ENCODE measurements around the gene IZUMO1. TPM values are rescaled to one million over a fixed set of nuclear protein-coding genes. Genes with fewer than 3 reads are reported as not detected.

Gene IZUMO1
- total and polyA plus RNA-seq, 9 of the 15 experiments (the other 6 are each of a cell fraction or from before 2014, with no cell fraction given): 0.14 to 2.1 (median 0.73) TPM

DNA sequence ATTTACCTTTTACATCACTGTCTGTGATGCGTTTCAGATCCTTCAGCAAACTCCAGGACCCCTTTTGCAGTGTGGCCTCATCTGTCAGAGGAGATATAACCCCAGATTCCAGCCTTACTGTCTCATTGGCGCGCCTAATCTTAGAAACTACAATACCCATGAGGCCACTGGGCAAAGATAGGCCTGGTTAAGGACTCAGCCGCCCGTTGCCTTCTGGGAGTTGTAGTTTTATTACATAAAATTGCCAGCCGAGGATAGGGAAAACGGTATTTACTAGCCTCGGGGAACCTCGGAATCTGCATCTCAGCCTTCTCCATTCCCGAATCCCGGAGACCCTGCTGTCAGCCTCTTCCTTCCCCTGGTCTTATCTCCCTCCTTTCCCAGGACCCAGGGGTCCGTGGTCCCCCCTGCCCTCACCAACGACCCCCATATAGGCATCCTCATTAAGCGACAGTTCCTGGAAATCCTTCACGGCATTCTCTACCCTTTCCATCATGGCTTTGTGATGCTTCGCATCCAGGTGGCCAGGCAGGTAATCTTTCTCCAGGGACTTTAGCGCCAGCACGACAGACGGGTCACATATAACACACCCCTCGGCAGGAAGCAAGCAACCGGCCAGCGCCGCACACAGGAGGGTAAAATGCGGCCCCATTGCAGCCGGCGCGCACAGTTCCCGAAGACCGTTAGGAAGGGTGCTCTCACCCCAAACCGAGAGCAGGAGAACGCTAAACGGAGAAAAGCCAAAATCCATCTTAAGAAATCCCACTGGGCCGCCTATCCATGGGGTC lies 1.3 kb downstream of the IZUMO1 start (continued):
- TF ChIP-seq ZBTB11 (CRISPR knock-in tag; IDR thresholded peaks at IDR 0.05) (peak in 1 of 3 experiments; percentile 61; a peak in 2 of 6 replicates), POLR2B (IDR thresholded peaks at IDR 0.05; ENCODE audit: low read depth, partially characterized antibody) (no peak), SP1 (CRISPR knock-in tag; IDR thresholded peaks at IDR 0.05) (0 out of 2 replicates have a peak, but pooled peaks have one; percentile 44), NRF1 (conservative IDR thresholded peaks at IDR 0.05 in 1 of 2, IDR thresholded peaks at IDR 0.05 in 1 of 2) (no peak), ZNF589 (CRISPR knock-in tag; IDR thresholded peaks at IDR 0.05; ENCODE audit: low read depth) (0 out of 2 replicates have a peak, but pooled peaks have one; percentile 37), TARDBP (IDR thresholded peaks at IDR 0.05) (no peak), NR4A1 (CRISPR knock-in tag; IDR thresholded peaks at IDR 0.05) (no peak), NR4A1 (tag; IDR thresholded peaks at IDR 0.05) (no peak), KLF10 (CRISPR knock-in tag; IDR thresholded peaks at IDR 0.05) (no peak), FOXK1 (CRISPR knock-in tag; IDR thresholded peaks at IDR 0.05; ENCODE audit: borderline replicate concordance) (no peak), CREB3L1 (IDR thresholded peaks at IDR 0.05; ENCODE audit: borderline replicate concordance, low read depth) (peak; percentile 55; the same call in 1 of the 2 replicates), ZFX (CRISPR knock-in tag; IDR thresholded peaks at IDR 0.05) (peak; percentile 13; the same call in 1 of the 2 replicates), RB1 (IDR thresholded peaks at IDR 0.05; ENCODE audit: low read depth) (peak; percentile 46; the same call in 1 of the 2 replicates), ZNF77 (CRISPR knock-in tag; IDR thresholded peaks at IDR 0.05) (no peak)
- TF ChIP-seq, protein P1, sequence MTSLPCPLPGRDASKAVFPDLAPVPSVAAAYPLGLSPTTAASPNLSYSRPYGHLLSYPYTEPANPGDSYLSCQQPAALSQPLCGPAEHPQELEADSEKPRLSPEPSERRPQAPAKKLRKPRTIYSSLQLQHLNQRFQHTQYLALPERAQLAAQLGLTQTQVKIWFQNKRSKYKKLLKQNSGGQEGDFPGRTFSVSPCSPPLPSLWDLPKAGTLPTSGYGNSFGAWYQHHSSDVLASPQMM (CRISPR knock-in tag; IDR thresholded peaks at IDR 0.05): no peak
- TF ChIP-seq, protein P2, sequence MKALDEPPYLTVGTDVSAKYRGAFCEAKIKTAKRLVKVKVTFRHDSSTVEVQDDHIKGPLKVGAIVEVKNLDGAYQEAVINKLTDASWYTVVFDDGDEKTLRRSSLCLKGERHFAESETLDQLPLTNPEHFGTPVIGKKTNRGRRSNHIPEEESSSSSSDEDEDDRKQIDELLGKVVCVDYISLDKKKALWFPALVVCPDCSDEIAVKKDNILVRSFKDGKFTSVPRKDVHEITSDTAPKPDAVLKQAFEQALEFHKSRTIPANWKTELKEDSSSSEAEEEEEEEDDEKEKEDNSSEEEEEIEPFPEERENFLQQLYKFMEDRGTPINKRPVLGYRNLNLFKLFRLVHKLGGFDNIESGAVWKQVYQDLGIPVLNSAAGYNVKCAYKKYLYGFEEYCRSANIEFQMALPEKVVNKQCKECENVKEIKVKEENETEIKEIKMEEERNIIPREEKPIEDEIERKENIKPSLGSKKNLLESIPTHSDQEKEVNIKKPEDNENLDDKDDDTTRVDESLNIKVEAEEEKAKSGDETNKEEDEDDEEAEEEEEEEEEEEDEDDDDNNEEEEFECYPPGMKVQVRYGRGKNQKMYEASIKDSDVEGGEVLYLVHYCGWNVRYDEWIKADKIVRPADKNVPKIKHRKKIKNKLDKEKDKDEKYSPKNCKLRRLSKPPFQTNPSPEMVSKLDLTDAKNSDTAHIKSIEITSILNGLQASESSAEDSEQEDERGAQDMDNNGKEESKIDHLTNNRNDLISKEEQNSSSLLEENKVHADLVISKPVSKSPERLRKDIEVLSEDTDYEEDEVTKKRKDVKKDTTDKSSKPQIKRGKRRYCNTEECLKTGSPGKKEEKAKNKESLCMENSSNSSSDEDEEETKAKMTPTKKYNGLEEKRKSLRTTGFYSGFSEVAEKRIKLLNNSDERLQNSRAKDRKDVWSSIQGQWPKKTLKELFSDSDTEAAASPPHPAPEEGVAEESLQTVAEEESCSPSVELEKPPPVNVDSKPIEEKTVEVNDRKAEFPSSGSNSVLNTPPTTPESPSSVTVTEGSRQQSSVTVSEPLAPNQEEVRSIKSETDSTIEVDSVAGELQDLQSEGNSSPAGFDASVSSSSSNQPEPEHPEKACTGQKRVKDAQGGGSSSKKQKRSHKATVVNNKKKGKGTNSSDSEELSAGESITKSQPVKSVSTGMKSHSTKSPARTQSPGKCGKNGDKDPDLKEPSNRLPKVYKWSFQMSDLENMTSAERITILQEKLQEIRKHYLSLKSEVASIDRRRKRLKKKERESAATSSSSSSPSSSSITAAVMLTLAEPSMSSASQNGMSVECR (CRISPR knock-in tag; IDR thresholded peaks at IDR 0.05): no peak
